Activated naive CD4-positive, alpha-beta T cell treated with anti-CD3 and anti-CD28 coated beads, Interleukin-2, amount 10 ng/mL, durations not matched to agents 7 days and 5 days (primary cell): ENCODE results near the gene TMPRSS13.
"Not testable (repeated sequence)": the region's sequence is repeated elsewhere in the genome, so short reads cannot be mapped to it uniquely, and the experiment has no call there.

ENCODE experiments used
- CTCF ChIA-PET: fragments of 350-600 bp; sonication (Branson Sonifier 250); formaldehyde crosslinking; loops from one replicate; lab custom pipeline; 2021; ENCODE audit warnings: antibody characterized with exemption; lab: Charles Lee
- DNase-seq: peaks from one replicate; pipeline ENCODE4 v3.0.0-alpha.2; 2020
- H3K27ac Mint-ChIP-seq: one replicate; pipeline ENCODE4 v1.8.0; 2021; ENCODE audit warnings: mild to moderate bottlenecking, moderate library complexity, mixed read lengths
- H3K27me3 Mint-ChIP-seq: one replicate; pipeline ENCODE4 v1.8.0; 2021; ENCODE audit warnings: mild to moderate bottlenecking, mixed read lengths
- H3K36me3 Mint-ChIP-seq: one replicate; pipeline ENCODE4 v1.8.0; 2021; ENCODE audit warnings: mixed read lengths
- H3K4me1 Mint-ChIP-seq: one replicate; pipeline ENCODE4 v1.8.0; 2021; ENCODE audit warnings: mixed read lengths
- H3K4me3 Mint-ChIP-seq: one replicate; pipeline ENCODE4 v1.8.0; 2021; ENCODE audit warnings: mild to moderate bottlenecking, moderate library complexity, mixed read lengths
- H3K9me3 Mint-ChIP-seq: one replicate; pipeline ENCODE4 v1.8.0; 2021; ENCODE audit warnings: mixed read lengths

The TMPRSS13 gene

GRCh38 chr11:117872420-117872961 lies 56.7 kb downstream of the TMPRSS13 start:
- peaks cover 74% of the 10 kb centered on the region for H3K27me3 Mint-ChIP-seq
- peaks cover 34% of the 10 kb centered on the region for H3K4me1 Mint-ChIP-seq
- no peaks in the 10 kb centered on the region for H3K9me3 Mint-ChIP-seq
- no peak overlapping the region for H3K4me3 Mint-ChIP-seq
- no peak for DNase-seq
- CTCF ChIA-PET = interaction anchor here (1.2 kb wide), 1 partner anchor 30 kb away, joined by 3 read pairs; no protein-coding TSS in a partner anchor
- no peaks in the 10 kb centered on the region for H3K36me3 Mint-ChIP-seq
- H3K27ac Mint-ChIP-seq = no peak overlapping the region

GRCh38 chr11:117871784-117872183 lies 57.4 kb downstream of the TMPRSS13 start:
- no peaks in the 10 kb centered on the region for H3K36me3 Mint-ChIP-seq
- H3K27me3 Mint-ChIP-seq = peaks cover 67% of the 10 kb centered on the region
- H3K4me3 Mint-ChIP-seq = no peak overlapping the region
- H3K4me1 Mint-ChIP-seq = peaks cover 32% of the 10 kb centered on the region
- DNase-seq = no peak
- no peaks in the 10 kb centered on the region for H3K9me3 Mint-ChIP-seq
- H3K27ac Mint-ChIP-seq = no peak overlapping the region
- CTCF ChIA-PET = no interaction called here

GRCh38 chr11:117871160-117871559 lies 58.0 kb downstream of the TMPRSS13 start:
- H3K27me3 Mint-ChIP-seq = peaks cover 66% of the 10 kb centered on the region
- H3K27ac Mint-ChIP-seq = no peak overlapping the region
- H3K4me1 Mint-ChIP-seq = peaks cover 28% of the 10 kb centered on the region
- no peaks in the 10 kb centered on the region for H3K36me3 Mint-ChIP-seq
- DNase-seq = no peak
- no peak overlapping the region for H3K4me3 Mint-ChIP-seq
- H3K9me3 Mint-ChIP-seq = no peaks in the 10 kb centered on the region
- CTCF ChIA-PET = interaction anchor here (0.7 kb wide), 1 partner anchor 74 kb away, joined by 3 read pairs; no protein-coding TSS in a partner anchor

GRCh38 chr11:117870103-117870952 lies 58.9 kb downstream of the TMPRSS13 start:
- CTCF ChIA-PET = interaction anchor here (0.7 kb wide), 1 partner anchor 75 kb away, joined by 3 read pairs; no protein-coding TSS in a partner anchor
- Mint-ChIP-seq H3K27ac (no peak overlapping the region), H3K4me1 (peaks cover 21% of the 10 kb centered on the region), H3K27me3 (peaks cover 57% of the 10 kb centered on the region), H3K9me3 (no peaks in the 10 kb centered on the region), H3K36me3 (no peaks in the 10 kb centered on the region), H3K4me3 (no peak overlapping the region)
- DNase-seq = no peak

- peaks cover 50% of the 10 kb centered on the region for H3K27me3 Mint-ChIP-seq
- no peak overlapping the region for H3K4me3 Mint-ChIP-seq
- H3K9me3 Mint-ChIP-seq = no peaks in the 10 kb centered on the region
- CTCF ChIA-PET = no interaction called here
- peaks cover 16% of the 10 kb centered on the region for H3K4me1 Mint-ChIP-seq
- H3K27ac Mint-ChIP-seq = no peak overlapping the region
- no peak for DNase-seq
- no peaks in the 10 kb centered on the region for H3K36me3 Mint-ChIP-seq
These were observed 59.6 kb downstream of the TMPRSS13 start for GRCh38 chr11:117869604-117870003.

GRCh38 chr11:117868815-117869561 lies 60.2 kb downstream of the TMPRSS13 start:
- H3K4me3 Mint-ChIP-seq = no peak overlapping the region
- no peak overlapping the region for H3K27ac Mint-ChIP-seq
- no peak for DNase-seq
- H3K4me1 Mint-ChIP-seq = peaks cover 11% of the 10 kb centered on the region
- no peaks in the 10 kb centered on the region for H3K36me3 Mint-ChIP-seq
- CTCF ChIA-PET = no interaction called here
- peaks cover 44% of the 10 kb centered on the region for H3K27me3 Mint-ChIP-seq
- H3K9me3 Mint-ChIP-seq = no peaks in the 10 kb centered on the region

GRCh38 chr11:117868088-117868487 lies 61.1 kb downstream of the TMPRSS13 start:
- Mint-ChIP-seq H3K27me3 (peaks cover 35% of the 10 kb centered on the region), H3K36me3 (no peaks in the 10 kb centered on the region), H3K4me1 (peaks cover 3% of the 10 kb centered on the region), H3K4me3 (no peak overlapping the region), H3K9me3 (no peaks in the 10 kb centered on the region), H3K27ac (no peak overlapping the region)
- DNase-seq = no peak
- CTCF ChIA-PET = interaction anchor here (1.3 kb wide), 1 partner anchor 78 kb away, joined by 4 read pairs; no protein-coding TSS in a partner anchor

GRCh38 chr11:117866526-117866925 lies 62.7 kb downstream of the TMPRSS13 start:
- CTCF ChIA-PET = interaction anchor here (0.8 to 1.3 kb wide), 2 partner anchors 43 to 80 kb away, joined by 3 to 4 read pairs; no protein-coding TSS in a partner anchor
- Mint-ChIP-seq H3K9me3 (no peaks in the 10 kb centered on the region), H3K4me1 (peaks cover 2% of the 10 kb centered on the region), H3K27ac (no peak overlapping the region), H3K4me3 (no peak overlapping the region), H3K27me3 (peaks cover 31% of the 10 kb centered on the region), H3K36me3 (no peaks in the 10 kb centered on the region)
- DNase-seq = no peak

GRCh38 chr11:117865546-117865945 lies 63.7 kb downstream of the TMPRSS13 start:
- peaks cover 31% of the 10 kb centered on the region for H3K27me3 Mint-ChIP-seq
- DNase-seq, H3K4me1 Mint-ChIP-seq, H3K9me3 Mint-ChIP-seq, H3K27ac Mint-ChIP-seq, H3K4me3 Mint-ChIP-seq, CTCF ChIA-PET, H3K36me3 Mint-ChIP-seq: not testable (repeated sequence)

- Mint-ChIP-seq H3K27ac (no peak overlapping the region), H3K4me3 (no peak overlapping the region), H3K27me3 (peaks cover 27% of the 10 kb centered on the region), H3K4me1 (peaks cover 2% of the 10 kb centered on the region), H3K9me3 (no peaks in the 10 kb centered on the region), H3K36me3 (no peaks in the 10 kb centered on the region)
- no peak for DNase-seq
- CTCF ChIA-PET = interaction anchor here (1.0 kb wide), 1 partner anchor 88 kb away, joined by 3 read pairs; no protein-coding TSS in a partner anchor
These were observed 65.8 kb downstream of the TMPRSS13 start for GRCh38 chr11:117863383-117863782.

- Mint-ChIP-seq H3K9me3 (no peaks in the 10 kb centered on the region), H3K4me3 (no peak overlapping the region), H3K27ac (no peak overlapping the region), H3K4me1 (peaks cover 2% of the 10 kb centered on the region), H3K36me3 (no peaks in the 10 kb centered on the region), H3K27me3 (peaks cover 27% of the 10 kb centered on the region)
- no peak for DNase-seq
- CTCF ChIA-PET = interaction anchor here (1.5 to 3.3 kb wide), 2 partner anchors 84 to 191 kb away, joined by 3 to 12 read pairs; no protein-coding TSS in a partner anchor
These were observed 66.4 kb downstream of the TMPRSS13 start for GRCh38 chr11:117862753-117863152.

- Mint-ChIP-seq H3K4me1 (peaks cover 2% of the 10 kb centered on the region), H3K4me3 (no peak overlapping the region), H3K27me3 (peaks cover 29% of the 10 kb centered on the region), H3K9me3 (no peaks in the 10 kb centered on the region), H3K36me3 (no peaks in the 10 kb centered on the region), H3K27ac (no peak overlapping the region)
- no peak for DNase-seq
- CTCF ChIA-PET = interaction anchor here (1.5 to 3.3 kb wide), 2 partner anchors 85 to 191 kb away, joined by 3 to 12 read pairs; no protein-coding TSS in a partner anchor
These were observed 67.0 kb downstream of the TMPRSS13 start for GRCh38 chr11:117862019-117862725.

- H3K36me3 Mint-ChIP-seq = no peaks in the 10 kb centered on the region
- H3K27ac Mint-ChIP-seq = no peak overlapping the region
- H3K4me1 Mint-ChIP-seq = peaks cover 2% of the 10 kb centered on the region
- peaks cover 31% of the 10 kb centered on the region for H3K27me3 Mint-ChIP-seq
- no peak overlapping the region for H3K4me3 Mint-ChIP-seq
- no peak for DNase-seq
- CTCF ChIA-PET = interaction anchor here (1.0 to 3.3 kb wide), 4 partner anchors 54 to 192 kb away, joined by 3 to 12 read pairs (median 4); no protein-coding TSS in a partner anchor
- H3K9me3 Mint-ChIP-seq = no peaks in the 10 kb centered on the region
These were observed 67.8 kb downstream of the TMPRSS13 start for GRCh38 chr11:117861151-117862018.
